Right atrium auricular region (tissue), 2 donors: ENCODE results near the gene MIEN1. TPM values are rescaled to one million over a fixed set of nuclear protein-coding genes. Genes with fewer than 3 reads are reported as not detected.

Experiments used
- DNase-seq: peaks from one replicate; pipeline ENCODE4 v3.0.0-alpha.2; 2019; ENCODE audit warnings: low spot score
- H3K27ac ChIP-seq, 2 donors: fragments of 200-600 bp; sonication (generic); 1 replicate in 1 of 2; 2 replicates in 1 of 2; pipeline ENCODE4 v1.5.1; 2016 to 2019
- H3K27me3 ChIP-seq, 2 donors: fragments of 200-600 bp; sonication (generic); one replicate each; pipeline versions ENCODE4 v1.5.1 to v1.6.0; 2017 to 2019
- H3K36me3 ChIP-seq: fragments of 200-600 bp; sonication (generic); one replicate; pipeline ENCODE4 v1.5.1; 2016
- H3K4me1 ChIP-seq, 2 donors: fragments of 200-600 bp; sonication (generic); one replicate each; pipeline versions ENCODE4 v1.5.1 to v1.6.0; 2017 to 2019
- H3K4me3 ChIP-seq, 2 donors: fragments of 200-600 bp; sonication (generic); 1 replicate in 1 of 2; 2 replicates in 1 of 2; pipeline ENCODE4 v1.5.1; 2017 to 2019; ENCODE audit warnings: mild to moderate bottlenecking in 1 of 2, moderate library complexity in 1 of 2
- H3K9me3 ChIP-seq, 2 donors: fragments of 200-600 bp; sonication (generic); one replicate each; pipeline ENCODE4 v1.5.1; 2019
- CTCF ChIP-seq, 2 donors: fragments of 200-600 bp; sonication (generic); IDR thresholded peaks; one replicate each; pipeline ENCODE4 v1.5.1; 2019; ENCODE audit warnings: antibody characterized with exemption in 2 of 2
- total RNA-seq, 2 donors: library from RNA; depleted of rRNA; stranded (reverse); fragments of >200 nt; gene quantifications; one replicate each; pipeline ENCODE4 v1.1.0, GENCODE V29; 2016

MIEN1 gene
- total RNA-seq, 2 donors from 2014 or later, result 77.5 to 77.8 TPM

- peaks cover 0 to 10% of the 10 kb centered on the region in 2 donors for H3K4me1 ChIP-seq
- DNase-seq, result no peak
- TF ChIP-seq CTCF (IDR thresholded peaks at IDR 0.05), result no peak
- H3K27ac ChIP-seq, result no peak overlapping the region
- no peak overlapping the region for H3K4me3 ChIP-seq
- H3K27me3 ChIP-seq, result no peaks in the 10 kb centered on the region
- H3K9me3 ChIP-seq, result no peaks in the 10 kb centered on the region
- H3K36me3 ChIP-seq, result no peaks in the 10 kb centered on the region
Measured at GRCh38 chr17:39747745-39748144, 17.4 kb upstream of the MIEN1 start.

- peaks cover 0 to 14% of the 10 kb centered on the region in 2 donors for H3K4me1 ChIP-seq
- no peak overlapping the region for H3K27ac ChIP-seq
- no peak for TF ChIP-seq CTCF (IDR thresholded peaks at IDR 0.05)
- H3K9me3 ChIP-seq, result no peaks in the 10 kb centered on the region
- DNase-seq, result no peak
- no peaks in the 10 kb centered on the region for H3K36me3 ChIP-seq
- H3K27me3 ChIP-seq, result no peaks in the 10 kb centered on the region
- no peak overlapping the region for H3K4me3 ChIP-seq
Measured at GRCh38 chr17:39746145-39746461, 15.8 kb upstream of the MIEN1 start.

GRCh38 chr17:39745335-39746144 is 15.2 kb upstream of the MIEN1 start:
- Histone ChIP-seq H3K4me3 (no peak overlapping the region), H3K27me3 (no peaks in the 10 kb centered on the region), H3K4me1 (peaks cover 0 to 16% of the 10 kb centered on the region in 2 donors), H3K27ac (no peak overlapping the region), H3K36me3 (no peaks in the 10 kb centered on the region), H3K9me3 (no peaks in the 10 kb centered on the region)
- TF ChIP-seq CTCF (IDR thresholded peaks at IDR 0.05), result no peak
- DNase-seq, result no peak

GRCh38 chr17:39744836-39745215 is 14.5 kb upstream of the MIEN1 start:
- no peak for TF ChIP-seq CTCF (IDR thresholded peaks at IDR 0.05)
- Histone ChIP-seq H3K27me3 (peaks cover 0 to 4% of the 10 kb centered on the region in 2 donors), H3K4me3 (no peak overlapping the region), H3K27ac (no peak overlapping the region), H3K36me3 (no peaks in the 10 kb centered on the region), H3K9me3 (no peaks in the 10 kb centered on the region), H3K4me1 (peaks cover 0 to 16% of the 10 kb centered on the region in 2 donors)
- no peak for DNase-seq

GRCh38 chr17:39744075-39744835 is 13.9 kb upstream of the MIEN1 start:
- no peak overlapping the region for H3K4me3 ChIP-seq
- DNase-seq, result no peak
- peaks cover 3 to 5% of the 10 kb centered on the region in 2 donors for H3K27me3 ChIP-seq

More at GRCh38 chr17:39744075-39744835, 13.9 kb upstream of the MIEN1 start:
- Histone ChIP-seq H3K27ac (no peak overlapping the region), H3K4me1 (peaks cover 0 to 22% of the 10 kb centered on the region in 2 donors), H3K36me3 (no peaks in the 10 kb centered on the region), H3K9me3 (no peaks in the 10 kb centered on the region)
- TF ChIP-seq CTCF (IDR thresholded peaks at IDR 0.05), result no peak
